Thoracic aorta (tissue), 2 donors: ENCODE results near the gene SORBS1. TPM values are rescaled to one million over a fixed set of nuclear protein-coding genes. Genes with fewer than 3 reads are reported as not detected.
A peak's percentile ranks its signal among the peaks of the same experiment; 100 is the strongest.

Experiments
- ATAC-seq: fragments of 150-250 bp; one replicate; pipeline ENCODE4 v1.8.0; 2017; ENCODE audit warnings: low read depth; ENCODE audit not compliant: insufficient number of reproducible peaks, low FRiP score
- DNase-seq: peaks from one replicate; pipeline ENCODE4 v3.0.0-alpha.2; 2020; ENCODE audit warnings: low spot score
- H3K27ac ChIP-seq, 2 donors: fragments of 200-600 bp; sonication (generic); 1 replicate in 1 of 2; 2 replicates in 1 of 2; pipeline ENCODE4 v1.5.1; 2016; ENCODE audit warnings: mild to moderate bottlenecking in 2 of 2, moderate library complexity in 2 of 2
- H3K27me3 ChIP-seq: fragments of 200-600 bp; sonication (generic); replicated peaks from 2 replicates; pipeline ENCODE4 v1.6.0; 2016; ENCODE audit warnings: mild to moderate bottlenecking; ENCODE audit not compliant: insufficient read depth
- H3K36me3 ChIP-seq: fragments of 200-600 bp; sonication (generic); one replicate; pipeline ENCODE4 v1.5.1; 2016
- H3K4me1 ChIP-seq, 2 donors: fragments of 200-600 bp; sonication (generic); 1 replicate in 1 of 2; 2 replicates in 1 of 2; pipeline versions ENCODE4 v1.5.1 to v1.6.0; 2016; ENCODE audit warnings: low read depth in 2 of 2, mild to moderate bottlenecking in 1 of 2; ENCODE audit not compliant: control insufficient read depth in 1 of 2
- H3K4me3 ChIP-seq: fragments of 200-600 bp; sonication (generic); 2 replicates; pipeline ENCODE4 v1.5.1; 2016; ENCODE audit warnings: mild to moderate bottlenecking
- H3K9me3 ChIP-seq: fragments of 200-600 bp; sonication (generic); 2 replicates; pipeline ENCODE4 v1.5.1; 2016
- total RNA-seq, 2 donors: library from RNA; depleted of rRNA; stranded (reverse); fragments of >200 nt; gene quantifications; one replicate each; pipeline versions ENCODE4 v1.1.0 to v1.2.3, GENCODE V29; 2016
- TF ChIP-seq, protein P1 (sequence below): fragments of 200-600 bp; sonication (generic); IDR thresholded peaks from one replicate; pipeline ENCODE4 v1.5.1; 2019; ENCODE audit warnings: antibody characterized with exemption

The SORBS1 gene
- total RNA-seq, 2 donors from 2014 or later = 1,110 to 1,659 TPM

GRCh38 chr10:95505641-95506040 lies 55.5 kb downstream of the SORBS1 start:
- no peaks in the 10 kb centered on the region for H3K27me3 ChIP-seq
- H3K4me3 ChIP-seq = peak overlapping the region; percentile 30
- peak overlapping the region; percentile 87 to 89 for H3K27ac ChIP-seq

GRCh38 chr10:95505084-95505610 lies 56.0 kb downstream of the SORBS1 start:
- no peak for ATAC-seq
- H3K4me1 ChIP-seq = peaks cover 84 to 100% of the 10 kb centered on the region in 2 donors
- H3K36me3 ChIP-seq = no peaks in the 10 kb centered on the region
- H3K27me3 ChIP-seq = no peaks in the 10 kb centered on the region
- no peaks in the 10 kb centered on the region for H3K9me3 ChIP-seq
- H3K27ac ChIP-seq = peak overlapping the region; percentile 87 to 89
- no peak for DNase-seq
- TF ChIP-seq, protein P1, sequence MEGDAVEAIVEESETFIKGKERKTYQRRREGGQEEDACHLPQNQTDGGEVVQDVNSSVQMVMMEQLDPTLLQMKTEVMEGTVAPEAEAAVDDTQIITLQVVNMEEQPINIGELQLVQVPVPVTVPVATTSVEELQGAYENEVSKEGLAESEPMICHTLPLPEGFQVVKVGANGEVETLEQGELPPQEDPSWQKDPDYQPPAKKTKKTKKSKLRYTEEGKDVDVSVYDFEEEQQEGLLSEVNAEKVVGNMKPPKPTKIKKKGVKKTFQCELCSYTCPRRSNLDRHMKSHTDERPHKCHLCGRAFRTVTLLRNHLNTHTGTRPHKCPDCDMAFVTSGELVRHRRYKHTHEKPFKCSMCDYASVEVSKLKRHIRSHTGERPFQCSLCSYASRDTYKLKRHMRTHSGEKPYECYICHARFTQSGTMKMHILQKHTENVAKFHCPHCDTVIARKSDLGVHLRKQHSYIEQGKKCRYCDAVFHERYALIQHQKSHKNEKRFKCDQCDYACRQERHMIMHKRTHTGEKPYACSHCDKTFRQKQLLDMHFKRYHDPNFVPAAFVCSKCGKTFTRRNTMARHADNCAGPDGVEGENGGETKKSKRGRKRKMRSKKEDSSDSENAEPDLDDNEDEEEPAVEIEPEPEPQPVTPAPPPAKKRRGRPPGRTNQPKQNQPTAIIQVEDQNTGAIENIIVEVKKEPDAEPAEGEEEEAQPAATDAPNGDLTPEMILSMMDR = no peak
- H3K4me3 ChIP-seq = peak overlapping the region; percentile 30

More at GRCh38 chr10:95505641-95506040, 55.5 kb downstream of the SORBS1 start:
- no peaks in the 10 kb centered on the region for H3K9me3 ChIP-seq
- no peak for DNase-seq
- peaks cover 84 to 100% of the 10 kb centered on the region in 2 donors for H3K4me1 ChIP-seq
- ATAC-seq = no peak
- TF ChIP-seq, protein P1 = no peak
- no peaks in the 10 kb centered on the region for H3K36me3 ChIP-seq

GRCh38 chr10:95504246-95504691 lies 56.9 kb downstream of the SORBS1 start:
- peak overlapping the region; percentile 87 to 89 for H3K27ac ChIP-seq
- peaks cover 85 to 100% of the 10 kb centered on the region in 2 donors for H3K4me1 ChIP-seq
- peak overlapping the region; percentile 30 for H3K4me3 ChIP-seq
- H3K36me3 ChIP-seq = no peaks in the 10 kb centered on the region
- TF ChIP-seq, protein P1 = no peak
- no peaks in the 10 kb centered on the region for H3K9me3 ChIP-seq
- ATAC-seq (no peak), DNase-seq (no peak)
- no peaks in the 10 kb centered on the region for H3K27me3 ChIP-seq

DNA sequence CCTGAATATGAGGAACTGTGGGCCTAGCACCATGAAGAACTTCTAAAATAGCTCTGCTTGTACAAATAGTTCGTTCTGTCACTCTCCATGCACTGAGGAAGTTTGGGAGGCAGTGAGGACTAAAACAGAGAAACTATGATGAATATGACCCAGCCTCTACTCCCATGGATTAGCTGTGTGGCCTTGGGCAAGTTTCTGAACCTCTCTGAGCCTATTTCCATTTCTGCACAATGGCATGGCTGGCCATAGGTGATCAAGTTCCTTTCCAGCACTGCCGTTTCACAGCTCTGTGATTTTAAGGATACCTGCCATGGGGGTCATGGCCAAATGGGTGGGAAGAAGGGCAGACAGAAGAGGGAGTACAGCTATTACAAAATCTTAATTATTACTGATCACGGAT lies 57.6 kb downstream of the SORBS1 start:
- ATAC-seq = no peak
- peak overlapping the region; percentile 87 to 89 for H3K27ac ChIP-seq
- DNase-seq = no peak
- H3K4me3 ChIP-seq = no peak overlapping the region
- H3K36me3 ChIP-seq = no peaks in the 10 kb centered on the region
- TF ChIP-seq, protein P1 = no peak
- H3K9me3 ChIP-seq = no peaks in the 10 kb centered on the region
- H3K4me1 ChIP-seq = peaks cover 81 to 100% of the 10 kb centered on the region in 2 donors
- H3K27me3 ChIP-seq = no peaks in the 10 kb centered on the region

- H3K4me1 ChIP-seq = peaks cover 79 to 100% of the 10 kb centered on the region in 2 donors
- ATAC-seq = peak; percentile 30
- TF ChIP-seq, protein P1 = no peak
These were observed 58.2 kb downstream of the SORBS1 start for GRCh38 chr10:95503001-95503400.

More at GRCh38 chr10:95503001-95503400, 58.2 kb downstream of the SORBS1 start:
- no peaks in the 10 kb centered on the region for H3K36me3 ChIP-seq
- DNase-seq = no peak
- H3K9me3 ChIP-seq = no peaks in the 10 kb centered on the region
- no peaks in the 10 kb centered on the region for H3K27me3 ChIP-seq
- peak overlapping the region; percentile 87 to 89 for H3K27ac ChIP-seq
- H3K4me3 ChIP-seq = peak overlapping the region; percentile 36
